Spinal cord (tissue), 10 donors: ENCODE results near the gene ISL1. TPM values are rescaled to one million over a fixed set of nuclear protein-coding genes. Genes with fewer than 3 reads are reported as not detected.

Experiments
- DNase-seq, 6 donors: peaks; one replicate each; pipeline versions ENCODE4 v3.0.0 to v3.0.0-alpha.2; 2013 to 2015; ENCODE audit warnings: low spot score in 6 of 6, low read depth in 4 of 6
- H3K27ac ChIP-seq: one replicate; pipeline ENCODE4 v1.5.1; 2013; ENCODE audit warnings: low read depth, low read length, control low read depth
- H3K27me3 ChIP-seq: one replicate; pipeline ENCODE4 v1.6.1; 2013; ENCODE audit warnings: low read length; ENCODE audit not compliant: control insufficient read depth, insufficient read depth
- H3K36me3 ChIP-seq: one replicate; pipeline ENCODE4 v1.6.1; 2013; ENCODE audit warnings: low read length; ENCODE audit not compliant: control insufficient read depth, insufficient read depth
- H3K4me1 ChIP-seq: one replicate; pipeline ENCODE4 v1.6.1; 2013; ENCODE audit warnings: low read length; ENCODE audit not compliant: control insufficient read depth, insufficient read depth
- H3K4me3 ChIP-seq: one replicate; pipeline ENCODE4 v1.5.1; 2013; ENCODE audit warnings: low read depth, low read length, control low read depth
- H3K9me3 ChIP-seq: one replicate; pipeline ENCODE4 v1.6.1; 2013; ENCODE audit warnings: low read length; ENCODE audit not compliant: control insufficient read depth, insufficient read depth
- WGBS: methylation state at CpG from one replicate; pipeline ENCODE4 v1.1.5; 2013; ENCODE audit warnings: missing lambda C conversion rate; ENCODE audit not compliant: insufficient coverage; 5-methylcytosine and 5-hydroxymethylcytosine counted together
- polyA plus RNA-seq, 2 donors: library from polyadenylated mRNA; unstranded; fragments of 120-200 nt; gene quantifications; one replicate each; pipeline ENCODE4 v1.2.1, GENCODE V29; 2013; ENCODE audit not compliant: insufficient read length in 2 of 2
- total RNA-seq, 2 donors: library from RNA; depleted of rRNA in 1 of 2; stranded (reverse); fragments of 120-200 nt in 1 of 2; fragments of >200 nt in 1 of 2; gene quantifications; one replicate each; pipeline versions ENCODE4 v1.2.3 to v1.2.4, GENCODE V29; 2013 to 2014
- donor health status: healthy.

Gene ISL1
- total and polyA plus RNA-seq, 4 donors: 1.0 to 7.1 (median 4.3) TPM

GRCh38 chr5:51433052-51433710, 49.9 kb downstream of the ISL1 start:
- no peaks in the 10 kb centered on the region for H3K9me3 ChIP-seq
- H3K36me3 ChIP-seq: no peaks in the 10 kb centered on the region
- no peak overlapping the region for H3K27ac ChIP-seq
- 92% methylated on average over 2 of the region's 3 CpGs for WGBS
- DNase-seq: no peak
- no peaks in the 10 kb centered on the region for H3K27me3 ChIP-seq
- no peak overlapping the region for H3K4me3 ChIP-seq
- no peaks in the 10 kb centered on the region for H3K4me1 ChIP-seq

GRCh38 chr5:51439232-51439631, 56.0 kb downstream of the ISL1 start:
- no peak overlapping the region for H3K4me3 ChIP-seq
- DNase-seq: no peak
- H3K9me3 ChIP-seq: no peaks in the 10 kb centered on the region
- no peaks in the 10 kb centered on the region for H3K27me3 ChIP-seq
- H3K27ac ChIP-seq: no peak overlapping the region
- H3K4me1 ChIP-seq: no peaks in the 10 kb centered on the region
- H3K36me3 ChIP-seq: no peaks in the 10 kb centered on the region
